ENCODE data around the gene LOXHD1. TPM values are rescaled to one million over a fixed set of nuclear protein-coding genes. Genes with fewer than 3 reads are reported as not detected.

The LOXHD1 gene
- total and polyA plus RNA-seq, 10 of the 15 experiments (the other 5 are each of a cell fraction or from before 2014, with no cell fraction given), result not detected

DNA sequence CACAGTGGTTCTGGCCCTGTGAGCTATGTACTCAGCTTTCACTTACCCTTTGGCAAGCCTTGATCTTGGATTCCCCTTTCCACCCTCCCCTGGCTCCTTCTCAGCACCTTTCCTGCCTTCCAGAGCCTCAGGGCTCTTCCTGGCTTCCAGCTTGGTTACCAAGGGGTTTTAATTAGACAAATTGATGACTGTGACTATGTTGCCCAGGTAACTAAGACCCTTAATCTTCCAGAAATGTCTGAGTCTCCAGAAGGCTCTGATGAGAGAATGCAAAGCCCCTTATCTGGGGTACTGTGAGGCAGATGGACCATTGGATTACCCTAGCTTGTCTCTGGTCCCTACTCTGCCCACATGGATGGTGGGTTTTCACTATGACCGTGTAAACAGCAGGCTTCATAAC, 174.2 kb downstream of the LOXHD1 start (continued):
- TF ChIP-seq NFXL1 (IDR thresholded peaks at IDR 0.05; ENCODE audit: borderline replicate concordance), result no peak
- no peak for TF ChIP-seq EED (IDR thresholded peaks at IDR 0.05; ENCODE audit: low read depth)
- TF ChIP-seq FOXK2 (IDR thresholded peaks at IDR 0.05), result no peak
- TF ChIP-seq, protein P1, sequence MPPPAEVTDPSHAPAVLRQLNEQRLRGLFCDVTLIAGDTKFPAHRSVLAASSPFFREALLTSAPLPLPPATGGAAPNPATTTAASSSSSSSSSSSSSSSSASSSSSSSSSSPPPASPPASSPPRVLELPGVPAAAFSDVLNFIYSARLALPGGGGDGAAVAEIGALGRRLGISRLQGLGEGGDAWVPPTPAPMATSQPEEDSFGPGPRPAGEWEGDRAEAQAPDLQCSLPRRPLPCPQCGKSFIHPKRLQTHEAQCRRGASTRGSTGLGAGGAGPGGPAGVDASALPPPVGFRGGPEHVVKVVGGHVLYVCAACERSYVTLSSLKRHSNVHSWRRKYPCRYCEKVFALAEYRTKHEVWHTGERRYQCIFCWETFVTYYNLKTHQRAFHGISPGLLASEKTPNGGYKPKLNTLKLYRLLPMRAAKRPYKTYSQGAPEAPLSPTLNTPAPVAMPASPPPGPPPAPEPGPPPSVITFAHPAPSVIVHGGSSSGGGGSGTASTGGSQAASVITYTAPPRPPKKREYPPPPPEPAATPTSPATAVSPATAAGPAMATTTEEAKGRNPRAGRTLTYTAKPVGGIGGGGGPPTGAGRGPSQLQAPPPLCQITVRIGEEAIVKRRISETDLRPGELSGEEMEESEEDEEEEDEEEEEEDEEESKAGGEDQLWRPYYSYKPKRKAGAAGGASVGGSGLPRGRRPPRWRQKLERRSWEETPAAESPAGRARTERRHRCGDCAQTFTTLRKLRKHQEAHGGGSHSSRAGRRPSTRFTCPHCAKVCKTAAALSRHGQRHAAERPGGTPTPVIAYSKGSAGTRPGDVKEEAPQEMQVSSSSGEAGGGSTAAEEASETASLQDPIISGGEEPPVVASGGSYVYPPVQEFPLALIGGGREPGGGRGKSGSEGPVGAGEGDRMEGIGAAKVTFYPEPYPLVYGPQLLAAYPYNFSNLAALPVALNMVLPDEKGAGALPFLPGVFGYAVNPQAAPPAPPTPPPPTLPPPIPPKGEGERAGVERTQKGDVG (CRISPR knock-in tag; IDR thresholded peaks at IDR 0.05), result no peak
- no peak for TF ChIP-seq NRF1 (conservative IDR thresholded peaks at IDR 0.05; ENCODE audit: low read depth, low read length)
- TF ChIP-seq, protein P2, sequence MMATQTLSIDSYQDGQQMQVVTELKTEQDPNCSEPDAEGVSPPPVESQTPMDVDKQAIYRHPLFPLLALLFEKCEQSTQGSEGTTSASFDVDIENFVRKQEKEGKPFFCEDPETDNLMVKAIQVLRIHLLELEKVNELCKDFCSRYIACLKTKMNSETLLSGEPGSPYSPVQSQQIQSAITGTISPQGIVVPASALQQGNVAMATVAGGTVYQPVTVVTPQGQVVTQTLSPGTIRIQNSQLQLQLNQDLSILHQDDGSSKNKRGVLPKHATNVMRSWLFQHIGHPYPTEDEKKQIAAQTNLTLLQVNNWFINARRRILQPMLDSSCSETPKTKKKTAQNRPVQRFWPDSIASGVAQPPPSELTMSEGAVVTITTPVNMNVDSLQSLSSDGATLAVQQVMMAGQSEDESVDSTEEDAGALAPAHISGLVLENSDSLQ (IDR thresholded peaks at IDR 0.05), result no peak
- no peak for TF ChIP-seq KLF5 (IDR thresholded peaks at IDR 0.05; ENCODE audit: partially characterized antibody)
- TF ChIP-seq MEF2B (IDR thresholded peaks at IDR 0.05; ENCODE audit: partially characterized antibody, poor library complexity, severe bottlenecking), result no peak
- TF ChIP-seq RCOR1 (conservative IDR thresholded peaks at IDR 0.05; ENCODE audit: low read depth, low read length), result no peak

Measured in GM12878 (cell line).